Measurements from ENCODE around the gene SPTA1. TPM values are rescaled to one million over a fixed set of nuclear protein-coding genes. Genes with fewer than 3 reads are reported as not detected.

Gene SPTA1
- total RNA-seq, 1 donor from 2014 or later: not detected

Other genes with a start within 250 kb of the SPTA1 start
- not detected in 2 replicates for gene OR10K1, start 224.9 kb downstream of the SPTA1 start, total RNA-seq
- gene OR10R2, start 214.5 kb downstream of the SPTA1 start, total RNA-seq: not detected in 2 replicates
- not detected in 2 replicates for gene OR6Y1, start 132.3 kb downstream of the SPTA1 start, total RNA-seq
- gene OR6P1, start 116.1 kb downstream of the SPTA1 start, total RNA-seq: not detected in 2 replicates
- gene OR10X1, start 106.8 kb downstream of the SPTA1 start, total RNA-seq: not detected in 2 replicates
- not detected in 2 replicates for gene OR10Z1, start 81.4 kb downstream of the SPTA1 start, total RNA-seq
- gene OR6K2, start 13.9 kb upstream of the SPTA1 start, total RNA-seq: not detected in 2 replicates
- not detected in 2 replicates for gene OR6K3, start 34.0 kb upstream of the SPTA1 start, total RNA-seq
- gene OR6K6, start 68.0 kb upstream of the SPTA1 start, total RNA-seq: not detected in 2 replicates
- gene OR6N1, start 85.5 kb upstream of the SPTA1 start, total RNA-seq: not detected in 2 replicates
- gene OR6N2, start 94.5 kb upstream of the SPTA1 start, total RNA-seq: not detected in 2 replicates
- gene MNDA, start 144.6 kb upstream of the SPTA1 start, total RNA-seq: not detected in 2 replicates
- gene PYHIN1, start 244.8 kb upstream of the SPTA1 start, total RNA-seq: not detected in 2 replicates